Neural cell (in vitro differentiated cells): Measurements from ENCODE around the gene TMBIM4. TPM values are rescaled to one million over a fixed set of nuclear protein-coding genes. Genes with fewer than 3 reads are reported as not detected.

Experiments used
- H2AFZ ChIP-seq: fragments of 200-600, 300-800 bp; sonication (generic), shearing (Covaris generic); 2 replicates; pipeline ENCODE4 v1.6.0; 2014; ENCODE audit warnings: low read depth, mild to moderate bottlenecking, antibody characterized with exemption, low read length, moderate library complexity
- H3F3A ChIP-seq: fragments of 200-600 bp; shearing (Covaris generic); 2 replicates; pipeline ENCODE4 v1.6.1; 2016; ENCODE audit warnings: mild to moderate bottlenecking, moderate library complexity, mixed read lengths, antibody characterized with exemption, low read length; ENCODE audit not compliant: insufficient read depth, poor library complexity, severe bottlenecking
- H3K27ac ChIP-seq: fragments of 200-600, 300-800 bp; sonication (generic), shearing (Covaris generic); 2 replicates; pipeline ENCODE4 v1.5.1; 2014; ENCODE audit warnings: mild to moderate bottlenecking, low read length, moderate library complexity
- H3K27me3 ChIP-seq: fragments of 300-800, 200-600 bp; sonication (generic), shearing (Covaris generic); 2 replicates; pipeline ENCODE4 v1.6.0; 2014; ENCODE audit warnings: mild to moderate bottlenecking, low read depth, low read length, moderate library complexity; ENCODE audit not compliant: insufficient read depth
- H3K36me3 ChIP-seq: fragments of 300-800, 200-600 bp; sonication (generic), shearing (Covaris generic); 2 replicates; pipeline ENCODE4 v1.5.1; 2014; ENCODE audit warnings: mild to moderate bottlenecking, antibody characterized with exemption, low read length, moderate library complexity; ENCODE audit not compliant: insufficient read depth
- H3K4me2 ChIP-seq: fragments of 300-800, 200-600 bp; sonication (generic), shearing (Covaris generic); 2 replicates; pipeline ENCODE4 v1.6.0; 2014; ENCODE audit warnings: mild to moderate bottlenecking, low read length
- H3K4me3 ChIP-seq: fragments of 300-800, 200-600 bp; sonication (generic), shearing (Covaris generic); 2 replicates; pipeline ENCODE4 v1.5.1; 2014; ENCODE audit warnings: mild to moderate bottlenecking, low read length, moderate library complexity
- H3K79me2 ChIP-seq: fragments of 200-600 bp; shearing (Covaris generic); replicated peaks from 2 replicates; pipeline ENCODE4 v1.6.0; 2014; ENCODE audit warnings: mild to moderate bottlenecking, low read length, moderate library complexity; ENCODE audit not compliant: insufficient read depth
- H3K9ac ChIP-seq: fragments of 300-800, 200-600 bp; sonication (generic), shearing (Covaris generic); 2 replicates; pipeline ENCODE4 v1.6.1; 2016; ENCODE audit warnings: mild to moderate bottlenecking, low read length, mixed read lengths
- H3K9me2 ChIP-seq: fragments of 200-600 bp; shearing (Covaris generic); 2 replicates; pipeline ENCODE4 v1.6.1; 2016; ENCODE audit warnings: mild to moderate bottlenecking, low read length, mixed read lengths; ENCODE audit not compliant: insufficient read depth
- H3K9me3 ChIP-seq: fragments of 200-600, 300-800 bp; sonication (generic), shearing (Covaris generic); 2 replicates; pipeline ENCODE4 v1.6.1; 2016; ENCODE audit warnings: mild to moderate bottlenecking, mixed run types, low read length, moderate library complexity, mixed read lengths
- H4K20me1 ChIP-seq: fragments of 200-600 bp; shearing (Covaris generic); 2 replicates; pipeline ENCODE4 v1.6.1; 2016; ENCODE audit warnings: mild to moderate bottlenecking, mixed run types; ENCODE audit not compliant: insufficient read depth
- CTCF ChIP-seq: fragments of 450-650 bp; IDR thresholded peaks from 2 replicates; pipeline ENCODE4 v1.5.1; 2014; ENCODE audit warnings: antibody characterized with exemption, mild to moderate bottlenecking, moderate library complexity; ENCODE audit not compliant: poor library complexity, severe bottlenecking
- EP300 ChIP-seq: fragments of 450-650 bp; conservative IDR thresholded peaks from 2 replicates; pipeline ENCODE4 v1.6.1; 2014; ENCODE audit warnings: antibody characterized with exemption, mild to moderate bottlenecking, moderate library complexity; ENCODE audit not compliant: poor library complexity, severe bottlenecking
- EZH2 ChIP-seq: fragments of 200-600, 300-800 bp; shearing (Covaris generic), sonication (generic); IDR thresholded peaks from 2 replicates; pipeline ENCODE4 v1.6.1; 2014; ENCODE audit warnings: antibody characterized with exemption, low read length, borderline replicate concordance, mild to moderate bottlenecking; ENCODE audit not compliant: insufficient read depth, poor library complexity, severe bottlenecking
- MXI1 ChIP-seq: fragments of 450-650 bp; conservative IDR thresholded peaks from 2 replicates; pipeline ENCODE4 v1.6.1; 2014; ENCODE audit warnings: antibody characterized with exemption, mild to moderate bottlenecking; ENCODE audit not compliant: poor library complexity, severe bottlenecking
- POLR2AphosphoS5 ChIP-seq: IDR thresholded peaks from 2 replicates; pipeline ENCODE4 v1.6.1; 2012
- RAD21 ChIP-seq: fragments of 450-650 bp; conservative IDR thresholded peaks from 2 replicates; pipeline ENCODE4 v1.6.1; 2014; ENCODE audit warnings: antibody characterized with exemption, mild to moderate bottlenecking, moderate library complexity
- REST ChIP-seq: IDR thresholded peaks from 2 replicates; pipeline ENCODE4 v1.6.1; 2012; ENCODE audit warnings: borderline replicate concordance
- SMC3 ChIP-seq: fragments of 450-650 bp; conservative IDR thresholded peaks from 2 replicates; pipeline ENCODE4 v1.6.1; 2014; ENCODE audit warnings: antibody characterized with exemption, mild to moderate bottlenecking, moderate library complexity; ENCODE audit not compliant: poor library complexity
- TAF1 ChIP-seq: IDR thresholded peaks from 2 replicates; pipeline ENCODE4 v1.6.1; 2012; ENCODE audit warnings: low read depth
- polyA plus RNA-seq: library from polyadenylated mRNA; depleted of rRNA; stranded (reverse); fragments of >200 nt; gene quantifications from 2 replicates; pipeline ENCODE4 v1.2.3, GENCODE V29; 2014

TMBIM4 gene
- polyA plus RNA-seq, 1 donor from 2014 or later, result 24.5 TPM

- Histone ChIP-seq H3K79me2 (no peaks in the 10 kb centered on the region), H3K36me3 (peaks cover 3% of the 10 kb centered on the region), H3K4me2 (no peak overlapping the region), H2AFZ (no peak overlapping the region), H3K9me2 (no peaks in the 10 kb centered on the region), H3K27ac (no peak overlapping the region), H3K9me3 (no peaks in the 10 kb centered on the region), H3K9ac (no peak overlapping the region), H3K27me3 (no peaks in the 10 kb centered on the region), H4K20me1 (no peaks in the 10 kb centered on the region), H3K4me3 (no peak overlapping the region), H3F3A (no peaks in the 10 kb centered on the region)
- TF ChIP-seq EP300, result no peak
Measured at GRCh38 chr12:66143868-66144267, 25.9 kb downstream of the TMBIM4 start.

- no peak for TF ChIP-seq REST
- no peak for TF ChIP-seq MXI1
- no peak for TF ChIP-seq TAF1
- no peak for TF ChIP-seq EZH2
- no peak for TF ChIP-seq RAD21
- no peak for TF ChIP-seq EP300
- TF ChIP-seq CTCF, result no peak
- TF ChIP-seq POLR2AphosphoS5, result no peak
- TF ChIP-seq SMC3, result no peak
- no peaks in the 10 kb centered on the region for H3K9me3 ChIP-seq
- no peaks in the 10 kb centered on the region for H3K79me2 ChIP-seq
- peaks cover 3% of the 10 kb centered on the region for H3K36me3 ChIP-seq
- no peak overlapping the region for H3K4me2 ChIP-seq
- H3K4me3 ChIP-seq, result no peak overlapping the region
- no peak overlapping the region for H3K9ac ChIP-seq
- no peak overlapping the region for H3K27ac ChIP-seq
- H4K20me1 ChIP-seq, result no peaks in the 10 kb centered on the region
- no peaks in the 10 kb centered on the region for H3K9me2 ChIP-seq
- no peaks in the 10 kb centered on the region for H3K27me3 ChIP-seq
- H2AFZ ChIP-seq, result no peak overlapping the region
- no peaks in the 10 kb centered on the region for H3F3A ChIP-seq
Measured at GRCh38 chr12:66142826-66143225, 27.0 kb downstream of the TMBIM4 start.

GRCh38 chr12:66141299-66141698, 28.5 kb downstream of the TMBIM4 start:
- Histone ChIP-seq H3K9me2 (no peaks in the 10 kb centered on the region), H3K79me2 (no peaks in the 10 kb centered on the region), H3K27ac (no peak overlapping the region), H3F3A (no peaks in the 10 kb centered on the region), H3K9me3 (no peaks in the 10 kb centered on the region), H3K4me2 (no peak overlapping the region), H3K36me3 (peaks cover 3% of the 10 kb centered on the region), H4K20me1 (no peaks in the 10 kb centered on the region), H3K9ac (no peak overlapping the region), H3K27me3 (no peaks in the 10 kb centered on the region), H3K4me3 (no peak overlapping the region), H2AFZ (no peak overlapping the region)
- TF ChIP-seq REST (no peak), MXI1 (no peak), SMC3 (no peak), CTCF (no peak)
